ENCODE data around the gene KCNQ1. TPM values are rescaled to one million over a fixed set of nuclear protein-coding genes. Genes with fewer than 3 reads are reported as not detected.

Gene KCNQ1
- total RNA-seq, 1 experiment from 2014 or later: 2.3 TPM

DNA sequence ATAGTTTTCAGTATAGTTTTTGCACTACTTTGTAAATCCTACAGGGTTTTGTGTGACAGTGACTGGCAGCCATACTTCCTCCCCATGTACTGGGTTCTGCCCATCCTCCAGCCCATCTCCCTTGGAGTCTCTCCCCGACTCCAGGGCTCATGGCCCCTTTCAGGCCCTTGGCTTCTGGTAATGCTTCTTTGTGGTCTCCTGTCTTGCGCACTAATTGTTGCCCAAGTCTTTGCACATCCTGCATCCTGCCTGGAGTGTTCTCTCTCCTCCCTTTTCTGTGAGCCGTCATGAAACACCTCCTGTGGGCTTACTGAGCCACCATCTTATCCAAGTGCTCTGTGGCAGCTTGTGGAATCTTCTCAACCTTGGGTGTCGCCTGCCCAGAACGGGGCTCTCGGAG is 266.4 kb downstream of the KCNQ1 start:
- H3K27ac ChIP-seq (ENCODE audit: insufficient read length, low read depth, low read length): no peak overlapping the region
- no peak overlapping the region for H3K14ac ChIP-seq (ENCODE audit: insufficient read depth, low read length)
- H3K9ac ChIP-seq (ENCODE audit: extremely low read depth, insufficient read length, low read length): no peak overlapping the region
- no peak overlapping the region for H4K5ac ChIP-seq (ENCODE audit: insufficient read length, low read depth, low read length)
- H3K56ac ChIP-seq (ENCODE audit: insufficient read length, low read depth, low read length): no peak overlapping the region
- no peak overlapping the region for H2BK12ac ChIP-seq (ENCODE audit: insufficient read length, low read depth, low read length)
- no peak overlapping the region for H3K4ac ChIP-seq (ENCODE audit: low read depth, low read length)
- H3K27me3 ChIP-seq (ENCODE audit: insufficient read depth, low read length): peaks cover 2% of the 10 kb centered on the region; the same call in 1 of the 2 replicates
- H3K23me2 ChIP-seq (ENCODE audit: insufficient read length, low read depth, low read length, poor library complexity, severe bottlenecking): no peaks in the 10 kb centered on the region
- no peaks in the 10 kb centered on the region for H3K79me2 ChIP-seq (ENCODE audit: insufficient read depth, low read length)
- Mint-ChIP-seq H3K36me3 (ENCODE audit: insufficient read depth in 1 of 3, low read depth in 3 of 3) (peaks cover 3 to 21% (median 4%) of the 10 kb centered on the region in 3 experiments; a peak in 4 of 7 replicates), H3K4me3 (no peak overlapping the region), H3K27ac (no peak overlapping the region), H3K9me3 (peaks cover 20 to 21% of the 10 kb centered on the region in 2 experiments), H3K27me3 (ENCODE audit: low read depth) (peaks cover 100% of the 10 kb centered on the region), H3K4me1 (peaks cover 4 to 9% of the 10 kb centered on the region in 2 experiments)
- no peak overlapping the region for H2BK5ac ChIP-seq (ENCODE audit: insufficient read length, low read length)
- H2BK20ac ChIP-seq (ENCODE audit: low read depth, low read length, poor library complexity, severe bottlenecking): no peak overlapping the region
- H3K9me3 ChIP-seq (ENCODE audit: control insufficient read depth, low read depth, low read length): no peaks in the 10 kb centered on the region
- H3K4me2 ChIP-seq (ENCODE audit: insufficient read depth, insufficient read length, low read length): no peak overlapping the region
- no peak for DNase-seq
- WGBS (ENCODE audit: extremely low coverage, insufficient read length, low lambda C conversion rate): no CpG with 5 or more reads among the region's 6 CpGs
- H2BK15ac ChIP-seq (ENCODE audit: low read depth, low read length): no peak overlapping the region
- no peaks in the 10 kb centered on the region for H3K79me1 ChIP-seq (ENCODE audit: insufficient read depth, low read depth, low read length, poor library complexity, severe bottlenecking)
- no peak overlapping the region for H2BK120ac ChIP-seq (ENCODE audit: low read depth, low read length, poor library complexity, severe bottlenecking)
- H2AK5ac ChIP-seq (ENCODE audit: insufficient read length, low read length): no peak overlapping the region
- H3K4me1 ChIP-seq (ENCODE audit: insufficient read depth, low read length): no peaks in the 10 kb centered on the region
- no peak overlapping the region for H3K18ac ChIP-seq (ENCODE audit: insufficient read length, low read depth, low read length)
- H4K91ac ChIP-seq (ENCODE audit: insufficient read length, low read depth, low read length): no peak overlapping the region
- H3T11ph ChIP-seq (ENCODE audit: low read length): no peak overlapping the region
- TF ChIP-seq, protein P1, sequence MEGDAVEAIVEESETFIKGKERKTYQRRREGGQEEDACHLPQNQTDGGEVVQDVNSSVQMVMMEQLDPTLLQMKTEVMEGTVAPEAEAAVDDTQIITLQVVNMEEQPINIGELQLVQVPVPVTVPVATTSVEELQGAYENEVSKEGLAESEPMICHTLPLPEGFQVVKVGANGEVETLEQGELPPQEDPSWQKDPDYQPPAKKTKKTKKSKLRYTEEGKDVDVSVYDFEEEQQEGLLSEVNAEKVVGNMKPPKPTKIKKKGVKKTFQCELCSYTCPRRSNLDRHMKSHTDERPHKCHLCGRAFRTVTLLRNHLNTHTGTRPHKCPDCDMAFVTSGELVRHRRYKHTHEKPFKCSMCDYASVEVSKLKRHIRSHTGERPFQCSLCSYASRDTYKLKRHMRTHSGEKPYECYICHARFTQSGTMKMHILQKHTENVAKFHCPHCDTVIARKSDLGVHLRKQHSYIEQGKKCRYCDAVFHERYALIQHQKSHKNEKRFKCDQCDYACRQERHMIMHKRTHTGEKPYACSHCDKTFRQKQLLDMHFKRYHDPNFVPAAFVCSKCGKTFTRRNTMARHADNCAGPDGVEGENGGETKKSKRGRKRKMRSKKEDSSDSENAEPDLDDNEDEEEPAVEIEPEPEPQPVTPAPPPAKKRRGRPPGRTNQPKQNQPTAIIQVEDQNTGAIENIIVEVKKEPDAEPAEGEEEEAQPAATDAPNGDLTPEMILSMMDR (conservative IDR thresholded peaks at IDR 0.05): no peak
- H3K23ac ChIP-seq (ENCODE audit: insufficient read length, low read depth, low read length): no peak overlapping the region
- no peak overlapping the region for H2AFZ ChIP-seq (ENCODE audit: low read length)
- no peaks in the 10 kb centered on the region for H4K20me1 ChIP-seq (ENCODE audit: control insufficient read depth, insufficient read depth, insufficient read length)
- H4K8ac ChIP-seq (replicated peaks; ENCODE audit: insufficient read length, low read depth, low read length): no peak overlapping the region

All from H9 (cell line).